Measurements from ENCODE around the gene HPCA.

Gene HPCA

GRCh38 chr1:32934535-32934934 is 48.2 kb downstream of the HPCA start:
- DNase-seq (ENCODE audit: low read depth): no peak

GRCh38 chr1:32937061-32937460 is 50.8 kb downstream of the HPCA start:
- no peak for DNase-seq (ENCODE audit: low read depth)

GRCh38 chr1:32939655-32940371 is 53.5 kb downstream of the HPCA start:
- peak; percentile 75 for DNase-seq (ENCODE audit: low read depth)

GRCh38 chr1:32944180-32944579 is 57.9 kb downstream of the HPCA start:
- no peak for DNase-seq (ENCODE audit: low read depth)
